Measurements from ENCODE around the gene GABBR2. TPM values are rescaled to one million over a fixed set of nuclear protein-coding genes. Genes with fewer than 3 reads are reported as not detected.

The GABBR2 gene
- total and polyA plus RNA-seq, 2 of the 8 experiments (the other 6 are each of a cell fraction or from before 2014, with no cell fraction given) = 0.50 to 1.2 TPM

- TF ChIP-seq NANOG (IDR thresholded peaks at IDR 0.05; ENCODE audit: insufficient read depth, low read depth, low read length, poor library complexity, severe bottlenecking) (no peak), BACH1 (IDR thresholded peaks at IDR 0.05; ENCODE audit: low read length) (no peak), RXRA (IDR thresholded peaks at IDR 0.05; ENCODE audit: insufficient read depth, low read depth, low read length) (no peak), SIX5 (IDR thresholded peaks at IDR 0.05; ENCODE audit: low read depth, low read length) (no peak), CBX5 (IDR thresholded peaks at IDR 0.05; ENCODE audit: low read depth, low read length) (no peak), BCL11A (IDR thresholded peaks at IDR 0.05; ENCODE audit: low read depth in 2 of 2, low read length in 2 of 2) (no peak)
These were observed 335.1 kb downstream of the GABBR2 start (continued) for GRCh38 chr9:98373609-98374008.

Measured in H1 (cell line).